ENCODE data around the gene CA11.

Gene CA11

DNA sequence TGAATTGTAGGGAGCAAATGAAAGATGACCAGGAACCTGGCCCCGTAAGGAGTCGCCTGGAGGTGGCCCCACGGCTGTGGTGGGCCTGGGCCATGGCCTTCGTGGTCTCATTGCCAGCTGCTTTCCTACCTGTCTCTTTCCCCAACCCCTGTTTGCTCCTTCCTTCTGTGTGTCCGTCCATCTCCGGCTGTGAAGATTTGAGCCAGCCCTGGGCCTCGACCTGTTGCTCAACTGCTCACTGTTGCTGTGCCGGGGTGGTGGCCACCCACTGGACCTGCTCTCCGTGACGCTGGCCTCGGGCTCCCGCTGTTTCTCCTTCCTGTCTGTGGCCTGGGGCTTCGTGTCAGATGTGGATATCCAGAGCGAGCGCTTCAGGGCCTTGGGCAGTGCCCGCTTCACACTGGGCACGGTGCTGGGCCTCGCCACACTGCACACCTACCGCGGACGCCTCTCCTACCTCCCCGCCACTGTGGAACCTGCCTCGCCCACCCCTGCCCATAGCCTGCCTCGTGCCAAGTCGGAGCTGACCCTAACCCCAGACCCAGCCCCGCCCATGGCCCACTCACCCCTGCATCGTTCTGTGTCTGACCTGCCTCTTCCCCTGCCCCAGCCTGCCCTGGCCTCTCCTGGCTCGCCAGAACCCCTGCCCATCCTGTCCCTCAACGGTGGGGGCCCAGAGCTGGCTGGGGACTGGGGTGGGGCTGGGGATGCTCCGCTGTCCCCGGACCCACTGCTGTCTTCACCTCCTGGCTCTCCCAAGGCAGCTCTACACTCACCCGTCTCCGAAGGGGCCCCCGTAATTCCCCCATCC lies 17.3 kb downstream of the CA11 start:
- DNase-seq (ENCODE audit: low read depth) = no peak

GRCh38 chr19:48627865-48628314 lies 18.1 kb downstream of the CA11 start:
- no peak for DNase-seq (ENCODE audit: low read depth)

- no peak for DNase-seq (ENCODE audit: low read depth)
These were observed 18.7 kb downstream of the CA11 start for GRCh38 chr19:48627201-48627864.

- DNase-seq (ENCODE audit: low read depth) = no peak
These were observed 20.1 kb downstream of the CA11 start for GRCh38 chr19:48625891-48626327.

DNA sequence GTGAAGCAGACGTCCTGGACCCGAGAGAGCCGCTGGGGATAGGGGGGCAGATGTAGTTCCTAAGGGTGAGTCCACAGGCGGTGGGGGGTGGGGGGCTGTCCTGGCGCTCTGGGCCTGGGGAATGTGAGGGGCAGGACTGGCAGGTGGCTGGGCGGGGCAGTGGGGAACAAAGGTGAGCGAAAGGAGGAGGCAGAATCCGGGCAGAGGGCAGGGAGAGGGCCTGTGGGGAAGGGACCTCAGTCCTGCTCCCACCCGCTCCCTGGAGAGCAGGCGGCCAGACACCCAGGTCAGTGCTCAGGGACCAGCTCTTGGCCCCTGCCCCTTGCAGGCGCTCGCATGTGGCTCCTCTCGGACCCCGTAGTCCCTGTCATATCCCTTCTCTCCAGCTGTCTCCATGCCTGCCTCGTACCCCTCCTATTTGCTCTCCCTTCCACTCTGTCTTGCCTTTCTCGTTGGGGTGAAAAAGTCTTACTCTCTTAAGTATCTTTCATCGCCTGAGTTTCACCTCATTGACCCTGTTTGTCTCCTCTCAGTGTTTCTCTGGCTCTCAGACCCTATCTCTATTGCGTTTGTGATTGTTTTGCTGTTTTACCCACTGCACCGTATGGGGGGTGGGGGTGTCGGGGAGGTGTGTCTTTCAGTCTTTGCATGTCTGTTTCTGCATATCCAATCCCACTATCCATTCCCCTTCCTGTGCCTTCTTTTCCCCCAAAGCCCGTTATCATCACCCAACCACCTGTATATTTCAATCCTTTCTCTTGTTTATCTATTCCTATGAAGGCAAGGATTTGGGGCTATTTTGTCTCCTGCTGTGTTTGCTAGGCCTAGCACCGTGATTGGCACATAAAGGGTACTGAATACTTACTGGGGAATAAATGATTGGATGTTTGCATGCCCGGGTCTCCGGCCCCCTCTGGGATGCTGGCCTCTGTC lies 20.9 kb downstream of the CA11 start:
- DNase-seq (ENCODE audit: low read depth) = no peak

DNA sequence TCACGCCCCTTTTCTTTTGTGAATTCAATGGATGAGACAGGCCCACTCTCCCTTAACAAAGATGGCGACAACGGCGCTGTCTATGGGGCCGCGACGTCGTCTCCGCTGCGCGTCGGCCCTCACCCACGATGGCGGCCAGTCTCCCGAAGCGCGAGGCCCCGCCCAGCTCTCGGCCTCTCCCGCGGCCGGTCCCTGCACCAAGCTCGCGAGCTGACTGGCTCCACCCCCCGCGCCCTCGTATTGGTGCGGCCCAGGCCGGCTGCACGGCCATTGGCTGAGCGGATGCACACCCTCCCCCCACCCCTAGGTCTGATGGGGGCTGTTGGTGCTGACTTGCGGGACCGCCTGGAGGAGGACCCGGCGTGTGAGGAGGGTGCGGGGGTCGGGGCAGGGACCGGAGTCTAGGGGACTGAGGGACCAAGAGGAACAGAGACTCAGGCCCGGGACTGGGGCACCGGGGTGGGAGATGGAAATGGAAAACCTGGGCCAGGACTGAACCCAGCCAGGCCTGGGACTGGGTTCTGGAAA lies 21.9 kb downstream of the CA11 start:
- peak; percentile 94 for DNase-seq (ENCODE audit: low read depth)

- DNase-seq (ENCODE audit: low read depth) = no peak
These were observed 22.4 kb downstream of the CA11 start for GRCh38 chr19:48623556-48624066.

DNA sequence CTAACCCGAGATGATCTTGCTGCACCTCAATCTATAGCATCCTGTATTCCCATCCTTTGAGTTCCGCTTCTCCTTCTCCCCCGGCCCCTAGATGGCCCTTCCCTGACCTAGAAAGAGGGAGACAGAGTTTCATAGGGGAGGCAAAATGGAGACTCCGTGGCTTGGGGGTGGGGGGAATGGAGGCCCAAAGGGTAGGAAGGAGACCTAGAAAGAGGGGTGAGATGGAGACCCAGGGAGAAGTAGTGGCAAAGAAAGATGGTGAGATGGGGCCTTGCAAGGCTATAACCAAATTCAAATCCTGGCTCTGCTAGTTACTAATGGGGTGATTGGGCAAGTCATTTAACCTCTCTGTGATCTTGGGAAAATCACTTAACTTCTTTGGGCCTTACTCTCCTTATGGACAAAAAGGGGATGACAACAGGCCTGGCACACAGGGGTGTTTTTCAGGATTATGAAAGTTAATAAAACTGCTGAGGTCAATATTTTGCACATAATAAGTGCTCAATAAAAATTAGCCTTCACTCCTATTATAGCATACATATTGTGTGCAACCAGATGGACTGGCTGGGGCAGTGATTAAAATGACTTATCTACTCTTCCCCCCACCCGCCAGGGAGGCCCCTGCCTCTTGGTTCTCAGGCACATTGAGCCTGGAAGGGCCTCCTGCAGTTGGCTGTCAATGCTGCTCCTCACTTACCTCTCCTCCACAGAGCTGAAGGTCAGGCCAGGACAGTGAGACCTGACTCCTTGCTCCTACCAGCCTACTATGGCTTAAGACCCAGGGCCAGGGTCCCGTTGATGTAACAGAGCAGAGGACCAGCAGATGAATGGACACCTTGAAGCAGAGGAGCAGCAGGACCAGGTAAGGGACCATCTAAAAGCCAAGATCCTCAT lies 26.0 kb downstream of the CA11 start:
- no peak for DNase-seq (ENCODE audit: low read depth)

DNA sequence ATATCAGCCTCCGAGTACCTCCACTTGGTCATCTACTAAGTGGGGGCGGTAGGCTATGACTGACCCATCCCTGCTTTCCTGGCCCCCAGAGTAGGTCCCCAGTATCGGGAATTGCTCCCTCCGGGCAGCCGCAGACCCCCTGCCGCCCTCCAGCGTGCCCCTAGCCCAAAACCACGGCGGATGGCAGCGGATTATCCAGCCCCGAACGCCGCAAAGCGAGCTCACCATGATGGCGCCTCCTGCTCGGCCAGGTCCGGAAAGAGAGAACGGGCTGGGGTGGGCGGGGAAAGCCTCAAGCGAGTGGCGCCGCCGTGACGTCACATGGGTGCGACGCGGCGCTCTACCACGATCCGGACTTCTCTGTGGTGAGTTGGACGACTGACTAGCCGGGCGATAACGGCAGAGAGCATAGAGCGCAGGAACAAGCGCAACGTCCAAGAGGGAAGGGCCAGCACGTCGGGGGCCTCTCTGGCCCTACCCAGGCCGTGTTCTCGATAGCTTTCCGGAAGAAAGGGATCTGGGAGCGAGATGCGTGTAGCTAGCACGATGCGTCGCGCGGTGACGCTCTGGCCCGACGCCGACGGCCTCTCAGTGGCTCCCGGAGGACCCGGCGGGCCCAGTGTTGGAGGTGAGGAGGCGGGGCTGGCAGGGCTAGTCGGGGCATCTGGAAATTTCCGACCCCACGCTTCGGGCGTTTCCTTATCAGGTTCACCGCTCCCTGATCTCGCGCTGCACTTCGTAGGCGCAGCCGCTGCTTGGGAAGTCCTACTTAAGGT lies 26.9 kb downstream of the CA11 start, which contains the start of the genes RPL18 and SPHK2:
Gene RPL18 (minus strand): TSS at position 263 of the 776 bp plus-strand sequence. CDS start 35 bp downstream, at position 228.
Gene SPHK2 (plus strand): TSS at position 591 of the 776 bp plus-strand sequence. CDS start 1,009 bp downstream, outside the sequence.
- peak; percentile 95 for DNase-seq (ENCODE audit: low read depth)

DNA sequence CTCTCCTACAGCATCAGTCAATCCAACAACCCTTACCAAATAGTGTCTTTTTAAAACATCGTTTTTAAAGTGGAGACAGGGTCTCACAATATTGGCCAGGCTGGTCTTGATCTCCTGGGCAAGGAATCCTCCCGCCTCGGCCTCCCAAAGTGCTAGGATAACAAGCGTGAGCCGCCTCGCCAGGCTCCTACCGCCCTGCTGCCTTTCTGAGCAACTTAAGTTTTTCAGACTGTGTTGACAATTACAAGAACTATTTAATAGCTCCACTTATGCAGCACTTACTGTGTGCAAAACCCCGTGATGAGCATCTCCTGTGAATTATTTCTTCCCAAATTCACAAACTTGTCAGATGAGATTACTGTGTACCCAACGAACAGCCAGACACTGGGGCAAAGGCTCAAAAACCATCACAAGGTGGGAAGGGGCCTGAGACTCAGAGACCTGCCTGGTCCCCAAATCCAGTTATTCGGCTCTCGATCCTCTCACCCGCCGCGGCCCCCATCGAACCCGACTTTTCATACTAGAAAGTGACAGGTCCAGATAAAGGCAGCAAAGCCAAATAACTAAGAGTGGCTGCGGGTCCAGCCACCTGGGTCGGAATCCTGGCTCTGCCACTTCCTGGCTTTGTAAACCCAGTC lies 27.6 kb downstream of the CA11 start:
- no peak for DNase-seq (ENCODE audit: low read depth)

DNA sequence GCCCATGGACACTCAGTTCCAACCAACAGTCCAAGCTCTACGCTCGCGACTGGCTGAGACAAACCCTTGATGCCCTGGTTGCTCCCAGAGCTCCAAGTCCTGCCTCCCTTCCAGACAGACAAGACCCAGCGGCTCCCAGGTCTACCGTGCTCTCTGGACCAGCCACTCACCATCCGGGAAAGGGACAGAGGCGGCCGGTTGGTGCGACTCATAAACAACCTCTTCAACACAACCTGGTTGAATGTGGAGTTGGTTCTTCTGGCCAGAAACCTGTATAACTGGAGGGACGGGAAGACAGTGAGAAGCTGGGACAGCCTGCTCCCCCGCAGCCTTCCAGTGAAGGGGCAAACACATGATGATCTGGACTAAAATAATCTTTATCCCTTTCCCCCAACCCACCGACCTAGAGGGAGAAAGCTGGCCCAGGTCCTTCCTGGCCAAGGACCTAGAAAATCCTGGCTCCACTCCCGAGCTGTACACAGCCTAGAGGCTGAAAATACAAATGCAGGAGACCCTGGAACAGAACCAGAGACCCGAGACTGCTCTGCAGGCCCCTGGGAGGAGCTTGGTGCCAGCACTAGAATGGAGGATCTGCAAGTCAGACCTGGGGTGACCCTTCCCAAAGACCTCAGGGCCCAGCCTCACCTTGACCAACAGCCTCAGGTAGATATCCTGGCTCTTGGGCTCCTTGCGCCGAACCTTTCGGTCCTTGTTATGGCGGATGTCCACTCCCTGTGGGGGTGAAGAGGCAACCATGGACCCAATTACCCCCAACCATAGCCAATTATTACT lies 28.6 kb downstream of the CA11 start:
- no peak for DNase-seq (ENCODE audit: low read depth)

DNA sequence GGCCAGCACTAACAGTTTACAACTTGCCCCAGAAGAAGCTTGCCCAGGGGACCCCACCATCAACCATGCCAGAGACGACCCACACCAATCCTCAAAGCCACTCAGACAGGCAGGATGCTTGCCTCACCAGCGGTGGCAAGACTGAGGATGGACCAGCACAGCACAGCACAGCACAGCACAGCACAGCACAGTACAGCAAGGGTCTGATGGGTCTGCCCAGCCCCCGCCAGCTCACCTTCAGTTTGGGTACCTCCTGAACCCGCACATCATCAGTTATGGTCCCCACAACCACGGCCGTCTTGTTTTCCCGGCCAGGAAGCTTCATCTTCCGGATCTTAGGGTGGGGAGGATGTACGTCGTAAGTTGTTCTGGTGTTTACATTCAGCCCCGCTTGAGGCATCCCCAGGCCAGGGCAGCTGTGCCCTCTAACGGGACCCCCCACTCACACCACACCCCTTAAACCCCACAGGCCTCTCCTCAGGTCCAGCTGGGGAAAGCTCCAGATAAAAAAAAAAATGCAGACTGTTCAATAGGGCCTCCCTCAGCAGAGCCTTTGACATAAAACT lies 29.4 kb downstream of the CA11 start:
- no peak for DNase-seq (ENCODE audit: low read depth)

DNA sequence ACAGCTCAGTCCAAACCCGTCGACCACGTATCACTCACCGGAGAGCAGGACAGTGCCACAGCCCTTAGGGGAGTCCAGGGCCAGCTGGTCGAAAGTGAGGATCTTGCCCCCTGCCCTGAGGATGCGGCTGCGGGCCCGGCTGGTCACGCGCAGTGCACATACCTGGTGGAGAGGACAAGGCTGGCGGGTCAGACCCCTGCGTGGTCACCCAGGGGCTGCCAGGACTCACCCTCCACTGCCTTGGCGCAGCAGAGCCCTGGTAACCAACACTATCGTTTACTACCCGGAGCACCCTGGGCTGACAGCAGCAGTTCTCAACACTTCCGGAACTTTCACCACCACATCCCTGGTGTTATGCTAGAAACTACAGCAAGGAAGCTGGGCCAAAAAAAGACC lies 29.9 kb downstream of the CA11 start:
- no peak for DNase-seq (ENCODE audit: low read depth)

DNA sequence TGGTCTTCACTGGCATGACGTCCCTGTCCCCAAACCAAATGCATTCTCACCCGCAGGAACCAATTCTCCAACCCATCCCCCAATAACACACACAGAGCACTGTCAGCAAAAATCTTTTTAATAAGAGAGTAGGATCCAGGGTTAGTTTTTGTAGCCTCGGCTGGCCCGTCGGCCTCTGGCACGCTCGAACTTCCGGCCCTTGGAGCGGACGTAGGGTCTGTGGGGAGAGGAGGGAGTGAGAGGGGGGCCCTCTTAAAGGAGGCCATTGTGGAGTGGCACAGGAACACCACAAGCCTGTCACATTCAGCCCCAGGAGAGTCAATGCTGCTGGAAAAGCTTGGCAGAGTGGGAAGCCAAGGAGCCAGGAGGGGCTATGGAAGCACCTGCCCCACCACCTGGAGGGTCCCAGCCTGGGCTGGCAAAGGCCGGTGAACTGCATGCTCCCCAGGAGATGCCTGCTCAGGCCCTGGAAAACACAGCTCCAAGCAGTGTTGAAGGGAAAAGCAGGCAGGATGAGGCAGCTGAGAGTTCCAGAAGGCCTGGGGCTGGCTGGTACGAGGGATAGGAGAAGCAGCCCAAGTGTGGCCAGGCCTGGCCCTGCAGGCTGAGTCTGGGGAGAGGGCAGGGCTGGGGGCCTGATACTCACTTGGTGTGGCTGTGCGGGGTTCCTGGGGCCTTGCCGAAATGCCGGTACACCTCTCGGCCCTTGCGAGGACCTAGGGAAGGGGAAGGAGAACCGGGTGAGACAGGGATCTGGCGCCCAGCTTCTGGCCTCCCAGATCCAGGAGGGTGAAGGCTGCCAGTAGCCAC lies 30.6 kb downstream of the CA11 start:
- DNase-seq (ENCODE audit: low read depth) = no peak

GRCh38 chr19:48614436-48615230 lies 31.4 kb downstream of the CA11 start, which contains the start of gene FAM83E:
Gene FAM83E, minus strand, starts transcription at chr19:48615076. Its CDS starts 1,704 bp downstream, at chr19:48613372.
- DNase-seq (ENCODE audit: low read depth) = no peak

DNA sequence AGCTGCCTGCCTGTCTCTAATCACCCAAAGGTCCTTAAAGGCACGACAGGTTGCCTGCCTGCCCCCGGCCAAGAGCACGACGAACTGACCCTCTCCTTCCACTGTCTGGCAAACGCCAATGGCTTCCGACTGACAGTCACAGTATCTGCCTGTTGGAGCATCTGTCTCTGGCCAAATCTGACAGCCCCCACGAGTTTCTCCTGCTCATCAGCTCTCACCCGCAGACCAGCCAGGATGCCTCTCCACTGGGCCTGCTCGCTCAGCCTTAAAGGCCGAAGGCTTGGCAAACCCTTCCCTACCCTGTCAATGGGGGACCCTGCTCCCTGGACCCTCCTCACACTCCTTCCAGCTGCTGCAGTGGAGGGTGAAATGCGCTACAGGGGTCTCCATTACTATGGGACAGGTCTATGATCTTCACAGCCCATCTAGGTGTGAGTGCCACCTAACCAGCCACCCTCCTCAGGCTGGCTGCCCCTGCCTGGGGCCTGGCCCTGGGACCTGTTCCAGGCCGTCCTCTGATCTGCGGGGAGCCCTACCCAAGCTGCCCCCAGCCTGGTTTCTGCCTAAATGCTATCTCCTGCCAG lies 32.0 kb downstream of the CA11 start:
- DNase-seq (ENCODE audit: low read depth) = no peak

All from activated gamma-delta T cell treated with anti-CD3 and anti-CD28 coated beads, Interleukin-2, amount 50 U/mL, for 16 hours (primary cell).